GM21360 (cell line): ENCODE measurements around the gene ANXA1.
A peak's percentile ranks its signal among the peaks of the same experiment; 100 is the strongest.

Source experiments
- ATAC-seq: cut with Tn5 transposase; IDR thresholded peaks from one replicate; pipeline ENCODE4 v1.9.1; 2021; ENCODE audit warnings: mild to moderate bottlenecking, moderate library complexity; ENCODE audit not compliant: unreplicated experiment

ANXA1 gene, protein sequence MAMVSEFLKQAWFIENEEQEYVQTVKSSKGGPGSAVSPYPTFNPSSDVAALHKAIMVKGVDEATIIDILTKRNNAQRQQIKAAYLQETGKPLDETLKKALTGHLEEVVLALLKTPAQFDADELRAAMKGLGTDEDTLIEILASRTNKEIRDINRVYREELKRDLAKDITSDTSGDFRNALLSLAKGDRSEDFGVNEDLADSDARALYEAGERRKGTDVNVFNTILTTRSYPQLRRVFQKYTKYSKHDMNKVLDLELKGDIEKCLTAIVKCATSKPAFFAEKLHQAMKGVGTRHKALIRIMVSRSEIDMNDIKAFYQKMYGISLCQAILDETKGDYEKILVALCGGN

DNA sequence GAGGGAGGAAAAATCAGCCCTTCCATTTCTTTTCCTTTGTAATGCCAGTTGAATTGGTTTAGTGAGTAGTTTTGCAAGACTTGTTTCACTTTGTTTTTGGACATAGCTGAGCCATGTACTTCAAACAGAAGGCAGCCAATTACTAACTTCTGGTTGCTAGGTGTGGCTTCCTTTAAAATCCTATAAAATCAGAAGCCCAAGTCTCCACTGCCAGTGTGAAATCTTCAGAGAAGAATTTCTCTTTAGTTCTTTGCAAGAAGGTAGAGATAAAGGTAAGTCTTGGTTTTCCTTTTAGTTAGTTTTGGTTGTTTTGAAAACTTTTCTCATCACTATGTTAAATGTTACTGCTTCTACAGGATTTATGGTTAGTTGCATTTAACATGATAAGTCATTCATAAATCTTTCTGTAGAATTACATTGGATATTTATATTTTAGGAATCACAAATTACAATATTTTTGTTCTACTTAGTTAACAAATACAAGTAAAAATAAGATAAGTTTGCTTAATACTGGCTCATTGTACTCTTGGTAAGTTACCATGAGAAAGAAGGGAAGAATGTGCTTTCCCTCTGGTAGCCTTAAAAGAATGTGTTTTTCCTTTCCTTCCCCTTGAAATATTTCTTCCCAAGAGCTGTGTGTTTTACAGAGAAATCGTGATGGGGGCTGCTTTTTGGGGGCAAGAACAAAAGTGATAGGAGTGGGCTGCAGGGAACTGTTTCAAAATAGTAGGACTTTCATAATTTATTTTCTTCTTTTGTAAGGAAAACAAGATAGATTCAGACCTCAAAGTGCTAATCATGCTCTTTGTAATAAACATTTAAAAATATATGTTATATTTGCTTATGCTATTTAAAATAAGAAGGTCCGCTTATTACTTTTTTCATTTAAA is at the start of gene ANXA1:
Gene ANXA1, plus strand, starts transcription at position 213 of the 890 bp plus-strand sequence. CDS start 6,671 bp downstream, outside the sequence.
- ATAC-seq, result no peak

DNA sequence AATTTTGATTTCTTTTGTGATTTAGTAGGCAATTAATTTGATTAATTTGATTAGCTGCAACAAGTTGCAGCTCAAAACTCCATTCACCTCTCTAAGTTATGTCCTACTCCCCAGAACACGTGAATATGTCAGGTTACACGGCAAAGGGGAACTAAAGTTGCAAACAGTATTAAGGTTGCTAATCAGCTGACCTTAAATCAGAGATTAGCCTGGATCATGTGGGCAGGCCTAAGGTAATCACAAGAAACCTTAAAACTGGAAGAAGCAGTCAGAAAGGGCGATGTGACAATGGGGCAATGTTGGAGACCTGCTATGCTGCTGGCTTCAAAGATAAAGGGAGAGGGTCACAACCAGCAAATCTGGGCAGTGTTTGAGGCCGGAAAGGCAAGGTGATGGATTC is 47.3 kb upstream of the ANXA1 start:
- no peak for ATAC-seq

DNA sequence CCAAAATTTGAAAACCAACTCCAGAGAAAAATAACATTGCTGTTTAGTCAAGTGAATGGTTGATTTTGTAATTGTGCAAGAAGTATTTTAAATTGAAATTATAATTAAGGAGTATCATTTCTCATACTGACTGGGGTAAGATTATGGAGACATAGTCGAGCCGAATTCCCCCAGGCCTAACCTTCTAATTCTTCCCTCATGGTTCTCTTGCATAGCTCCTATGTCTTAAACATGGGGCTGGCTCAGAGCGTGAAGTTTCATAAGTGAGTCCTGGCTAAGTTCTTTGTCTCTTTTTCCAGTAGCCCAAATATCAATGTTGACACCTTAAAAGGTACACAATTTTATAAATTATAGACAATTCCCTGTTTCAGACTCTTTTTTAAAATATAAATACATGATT is 46.7 kb upstream of the ANXA1 start:
- ATAC-seq, result no peak

DNA sequence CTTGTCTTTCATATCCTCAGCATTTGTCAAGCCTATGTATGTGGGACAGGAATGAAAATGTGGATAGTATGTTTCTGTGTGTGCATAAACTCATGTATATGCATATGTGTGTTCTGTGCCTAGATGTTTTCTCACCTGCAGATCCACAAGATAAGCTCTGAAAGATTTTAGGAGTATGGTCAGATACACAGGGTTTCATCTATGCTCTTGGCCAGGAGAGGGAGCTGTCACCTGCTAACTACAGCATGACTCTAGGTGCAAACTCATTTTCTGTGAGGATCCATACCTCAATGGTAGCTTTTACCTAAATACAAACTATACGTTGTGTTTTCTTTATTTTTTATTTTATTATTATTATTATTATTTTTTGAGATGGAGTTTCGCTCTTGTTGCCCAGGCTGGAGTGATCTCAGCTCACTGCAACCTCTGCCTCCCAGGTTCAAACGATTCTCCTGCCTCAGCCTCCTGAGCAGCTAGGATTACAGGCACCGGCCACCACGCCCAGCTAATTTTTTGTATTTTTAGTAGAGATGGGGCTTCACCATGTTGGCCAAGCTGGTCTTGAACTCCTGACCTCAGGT is 44.1 kb upstream of the ANXA1 start:
- ATAC-seq, result peak; percentile 86

DNA sequence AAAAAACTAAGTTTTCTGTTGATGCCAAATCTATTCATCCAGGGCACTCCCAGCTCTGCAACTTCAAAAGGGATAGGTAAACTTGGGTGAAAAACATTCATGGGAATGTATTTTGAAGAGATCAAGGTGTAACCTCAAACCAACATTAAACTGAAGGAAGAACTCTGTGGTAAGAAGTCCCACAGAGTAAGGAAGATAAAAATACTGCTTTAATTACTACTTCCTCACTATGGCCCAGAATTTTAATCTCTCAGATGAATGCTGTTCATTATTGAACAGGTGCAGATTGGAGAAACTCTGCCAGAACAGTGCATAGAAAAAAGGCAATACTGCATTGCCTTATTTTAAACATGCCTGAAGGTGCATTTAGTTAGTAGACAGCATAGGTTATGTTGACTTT is 37.6 kb upstream of the ANXA1 start:
- no peak for ATAC-seq

DNA sequence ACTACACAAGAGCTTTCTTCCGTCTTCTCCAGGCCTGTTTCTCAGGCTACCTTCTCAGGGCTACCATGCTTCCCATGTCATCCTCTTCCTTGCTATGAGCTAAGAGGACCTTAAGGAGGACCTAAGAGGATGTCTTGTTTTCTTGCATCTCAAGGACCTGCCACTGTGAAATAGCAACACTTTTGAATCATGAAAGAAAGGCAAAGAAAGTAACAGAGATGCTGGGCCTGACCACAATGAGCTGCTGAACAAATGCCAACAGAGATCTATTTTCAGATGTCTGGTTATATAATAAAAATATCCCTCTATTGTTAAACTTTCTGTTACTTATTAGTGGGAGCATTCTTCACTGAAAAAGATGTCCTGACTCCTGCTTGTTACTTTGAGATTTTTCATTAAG is 36.7 kb upstream of the ANXA1 start:
- no peak for ATAC-seq

DNA sequence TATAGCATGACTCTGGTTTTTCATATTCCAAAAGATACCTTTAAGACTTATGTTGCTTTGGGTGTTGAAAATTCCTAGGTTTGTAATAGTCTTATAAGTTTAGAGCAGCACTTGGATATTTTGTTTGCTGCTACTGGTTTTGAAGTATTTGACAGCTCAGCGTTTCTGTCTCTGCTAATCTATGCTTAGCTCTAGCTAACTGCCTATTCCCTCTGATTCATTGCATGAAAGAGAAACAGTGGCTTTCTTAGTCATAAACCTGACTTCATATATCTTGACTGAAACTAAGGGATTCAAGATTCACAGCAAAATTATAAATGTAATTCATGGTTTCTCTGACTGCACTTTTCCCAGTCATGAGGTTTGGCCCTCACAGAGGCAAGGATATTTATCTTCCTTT is 35.6 kb upstream of the ANXA1 start:
- peak; percentile 59 for ATAC-seq

DNA sequence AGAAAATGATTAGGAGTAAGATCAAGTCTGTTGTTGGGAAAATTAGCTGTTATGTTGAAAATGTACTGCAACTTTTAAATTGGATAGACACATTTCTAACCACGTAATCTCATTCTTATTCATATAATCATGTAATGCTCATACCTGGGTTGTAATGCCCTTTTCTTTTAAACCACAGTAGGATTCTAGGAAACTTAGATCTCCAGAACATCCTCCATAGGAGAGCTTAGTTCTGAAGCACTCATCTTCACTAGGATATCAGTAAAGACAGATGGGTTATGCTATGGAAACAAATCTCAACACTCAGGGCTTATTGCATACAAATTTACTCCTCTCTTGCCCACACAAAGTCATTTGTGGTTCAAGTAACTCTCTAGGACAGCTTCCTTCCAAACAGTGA is 34.8 kb upstream of the ANXA1 start:
- ATAC-seq, result no peak

DNA sequence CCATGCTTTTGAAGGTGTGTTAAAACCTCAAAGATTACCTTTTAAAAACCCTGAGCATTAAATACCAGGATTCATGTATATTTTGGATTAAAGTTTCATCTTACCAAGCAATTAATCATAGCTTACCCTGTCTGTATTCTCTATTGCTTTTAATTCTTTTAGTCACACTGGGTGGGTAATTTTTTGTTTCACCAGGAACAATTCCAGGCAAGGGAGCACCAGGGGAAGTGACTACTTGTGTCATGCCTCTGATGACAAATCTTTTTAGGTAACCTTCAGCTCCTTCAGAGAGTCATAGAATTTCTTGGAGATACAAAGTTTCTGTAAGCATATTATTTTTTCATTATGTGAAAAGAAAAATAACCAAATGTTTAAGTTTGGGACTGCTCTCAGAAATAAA is 33.4 kb upstream of the ANXA1 start:
- ATAC-seq, result no peak

DNA sequence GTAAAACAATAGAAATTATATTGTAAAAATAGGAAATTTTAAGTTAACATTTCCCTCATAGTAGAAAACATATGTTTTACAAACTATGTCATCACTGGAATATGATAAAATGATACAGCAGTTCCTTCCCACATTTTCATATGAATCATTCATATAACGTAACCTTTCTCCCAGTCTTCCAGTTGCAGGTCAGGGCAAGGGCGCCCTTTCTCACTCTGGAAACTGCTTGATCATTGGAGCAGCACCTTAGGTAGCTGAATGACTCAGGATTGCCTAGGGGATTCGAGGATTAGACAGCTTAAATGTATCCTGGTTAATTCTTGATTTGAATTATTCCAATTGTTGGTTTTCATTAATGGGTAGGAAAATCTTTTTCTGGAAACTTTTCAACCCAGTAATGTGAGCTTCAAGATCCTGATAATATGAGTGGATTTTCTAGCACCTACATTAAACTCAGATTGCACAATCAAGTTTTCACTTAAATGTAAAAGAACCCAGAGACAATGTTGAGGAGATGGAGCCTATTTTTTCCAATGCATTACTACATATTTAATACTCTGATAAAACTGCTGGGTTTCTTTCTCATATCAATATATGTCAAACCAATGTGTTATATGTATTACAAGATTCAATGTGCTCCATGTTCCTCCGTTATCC is 32.6 kb upstream of the ANXA1 start:
- no peak for ATAC-seq

DNA sequence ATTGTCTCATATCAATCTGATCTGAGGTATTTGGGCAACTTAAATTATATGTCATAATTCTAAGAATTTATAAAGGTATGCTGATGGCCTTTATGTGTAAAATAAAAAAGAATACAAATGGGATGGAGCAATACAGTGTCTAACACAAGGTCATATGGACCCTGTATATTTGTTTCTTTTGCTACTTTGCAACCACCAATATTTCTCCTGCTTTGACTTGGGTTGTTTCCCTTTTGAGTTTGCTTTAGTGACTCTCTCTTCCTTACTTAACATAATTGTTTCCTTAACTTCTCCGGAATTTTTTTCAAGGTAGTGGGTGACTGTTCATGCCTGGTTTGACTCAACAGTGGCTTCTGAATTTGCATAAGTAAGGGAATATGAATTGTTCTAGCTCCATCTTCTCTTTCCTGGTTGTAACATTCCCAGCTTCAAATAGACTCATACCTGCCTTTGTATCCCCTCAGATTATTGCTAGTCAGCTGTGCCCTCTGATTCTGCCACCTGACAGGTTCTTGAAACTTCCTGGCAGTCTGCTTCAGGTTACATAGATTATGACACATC is 30.2 kb upstream of the ANXA1 start:
- ATAC-seq, result no peak

DNA sequence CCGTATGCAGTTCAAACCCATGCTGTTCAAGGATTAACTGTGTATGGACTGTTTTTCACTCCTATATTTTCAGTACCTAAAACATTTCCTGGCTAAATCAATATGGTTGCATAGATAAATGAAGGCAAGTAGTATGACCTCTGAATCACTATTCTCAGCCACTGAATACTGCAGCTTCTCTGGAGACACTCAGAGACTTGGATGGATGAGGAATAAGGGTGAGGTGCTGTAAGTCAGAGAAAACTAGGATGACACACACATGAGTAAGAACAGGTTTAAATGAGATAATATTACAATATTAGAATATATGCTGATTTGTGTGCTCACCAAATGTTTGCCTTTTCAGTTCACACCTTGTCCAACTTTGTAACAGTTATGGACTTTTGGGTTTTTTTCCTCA is 26.0 kb upstream of the ANXA1 start:
- no peak for ATAC-seq

DNA sequence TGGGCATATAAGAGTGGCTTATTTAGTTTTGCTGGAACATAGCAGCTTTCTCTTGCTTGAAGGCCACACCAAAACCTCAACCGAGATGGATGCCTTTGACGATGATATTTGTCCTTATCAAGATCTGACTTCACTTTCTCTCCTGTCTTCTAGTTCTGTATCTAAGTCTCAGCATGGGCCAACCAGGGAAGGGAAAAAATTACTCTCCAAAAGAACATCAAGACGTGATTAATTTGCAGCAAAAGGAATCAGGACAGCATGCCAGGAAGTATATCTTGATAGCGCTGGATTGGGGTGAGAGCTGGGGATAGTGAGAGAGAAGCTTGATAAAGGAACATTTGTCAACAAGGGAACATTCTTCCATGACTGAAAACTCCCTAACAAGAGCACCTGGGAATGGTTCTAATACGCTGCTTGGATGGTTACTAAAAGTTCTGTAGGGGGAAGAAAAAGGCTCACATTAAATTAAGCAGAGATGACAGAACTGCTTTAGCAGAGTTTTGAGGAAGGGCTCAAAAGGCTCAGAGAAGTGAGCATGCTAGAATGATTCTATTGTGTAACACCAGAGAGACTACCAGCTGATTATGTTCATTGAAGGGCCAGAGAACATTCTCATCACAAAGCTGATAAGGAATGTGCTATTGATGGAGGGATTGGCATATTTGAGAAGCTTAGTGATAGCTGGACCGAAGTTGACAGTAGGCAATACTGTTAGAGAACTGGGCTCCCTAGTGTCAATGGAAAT is 21.6 kb upstream of the ANXA1 start:
- no peak for ATAC-seq

DNA sequence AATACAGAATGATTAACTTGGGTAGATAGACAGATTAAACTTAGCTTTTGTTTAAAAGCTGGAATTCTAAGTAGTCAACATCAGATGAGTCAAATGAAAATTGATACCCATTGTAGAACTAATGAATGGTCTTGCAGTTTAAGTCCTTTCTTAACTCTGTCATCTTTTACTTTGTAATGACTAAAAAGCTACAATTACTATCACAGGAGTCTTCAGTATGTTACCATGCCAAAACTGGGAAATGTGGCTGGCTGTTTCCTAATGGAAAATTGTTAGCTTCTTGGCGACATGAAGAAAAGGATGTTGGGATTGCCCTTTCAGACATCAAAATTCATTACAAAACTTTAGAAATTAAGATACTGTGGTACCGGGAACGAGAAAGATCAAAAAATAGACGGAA is 20.2 kb upstream of the ANXA1 start:
- ATAC-seq, result no peak

DNA sequence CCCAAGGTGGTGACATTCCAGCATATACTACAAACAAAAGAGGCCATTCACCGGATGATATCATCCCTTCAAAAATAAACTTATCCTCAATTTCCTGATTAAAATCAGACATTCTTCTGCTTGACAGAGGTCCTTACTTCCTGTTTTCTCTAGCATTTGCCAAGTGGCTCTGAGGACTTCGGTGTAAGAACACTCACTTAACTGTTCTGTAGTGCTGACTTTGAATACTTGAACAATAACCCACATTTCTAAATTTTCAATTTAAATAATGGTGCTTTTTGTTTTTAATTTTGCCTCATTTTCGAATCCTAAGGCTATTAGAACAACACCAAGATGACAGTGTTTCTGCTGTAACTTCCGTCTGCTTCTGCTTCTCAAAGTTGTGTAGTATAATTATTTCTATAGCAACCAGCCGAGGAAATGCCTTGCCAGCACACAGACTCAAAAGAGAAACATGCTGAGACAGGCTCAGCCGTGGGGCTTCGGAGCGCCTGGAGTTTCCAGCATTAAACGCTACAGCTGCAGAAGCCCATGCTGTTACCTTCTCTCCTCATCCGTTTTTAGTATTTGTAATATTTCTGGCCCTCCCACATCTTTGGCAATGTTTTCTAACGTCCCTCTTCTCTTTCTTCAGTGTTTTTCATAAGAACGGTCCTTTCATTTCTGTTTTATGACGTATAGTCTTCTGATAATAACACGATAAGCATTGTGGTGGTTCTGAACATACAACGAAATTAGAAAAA is 19.5 kb upstream of the ANXA1 start:
- ATAC-seq, result peak; percentile 89

DNA sequence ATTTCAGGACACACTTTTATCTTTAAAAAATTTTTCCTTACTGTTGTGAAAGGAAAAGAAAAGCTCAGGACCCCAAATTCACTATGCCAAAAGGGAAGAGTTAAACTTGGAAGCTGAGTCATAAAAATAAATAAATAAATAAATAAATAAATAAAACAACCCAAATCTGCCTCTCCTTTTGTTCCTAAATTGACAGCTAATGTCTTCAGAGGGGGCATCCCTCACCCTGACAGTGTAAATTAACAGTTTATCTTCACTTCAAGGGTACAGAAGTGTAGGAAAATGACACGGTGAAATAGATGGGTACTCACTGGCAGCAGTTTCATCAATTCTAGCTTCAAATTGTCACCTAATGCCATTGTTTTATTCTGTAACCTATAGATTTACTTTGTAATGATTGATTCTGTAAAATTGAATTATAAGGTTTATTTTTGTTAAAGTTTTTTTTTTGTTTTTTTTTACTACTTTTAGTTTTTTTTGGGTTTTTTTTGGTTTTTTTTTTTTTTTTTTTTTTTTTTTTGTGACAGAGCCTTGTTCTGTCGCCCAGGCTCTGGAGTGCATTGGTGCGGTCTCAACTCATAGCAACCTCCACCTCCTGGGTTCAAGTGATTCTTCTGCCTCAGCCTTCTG is 18.5 kb upstream of the ANXA1 start:
- no peak for ATAC-seq

DNA sequence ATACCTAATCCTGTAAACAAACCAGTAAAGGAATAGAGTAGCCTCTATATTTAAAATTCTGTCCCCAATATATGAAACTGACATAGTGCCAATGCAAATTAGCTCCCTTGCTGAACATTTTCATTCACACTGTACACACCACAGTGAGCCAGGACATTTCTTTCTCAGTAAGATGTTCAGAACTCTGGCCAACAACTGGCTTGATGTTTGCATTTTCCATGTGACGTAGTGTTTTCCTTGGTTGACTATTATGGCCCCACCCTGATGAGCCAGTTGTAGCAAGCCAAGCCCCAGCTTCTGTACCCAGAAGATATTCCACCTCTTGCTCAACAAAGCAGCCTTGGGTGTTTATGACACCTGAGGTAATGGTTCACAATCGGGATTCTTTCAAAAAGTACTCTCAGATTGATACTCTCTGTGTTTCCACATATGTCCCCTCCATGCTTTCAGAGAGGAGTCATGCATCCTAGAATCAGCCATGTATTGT is 17.7 kb upstream of the ANXA1 start:
- peak; percentile 56 for ATAC-seq

DNA sequence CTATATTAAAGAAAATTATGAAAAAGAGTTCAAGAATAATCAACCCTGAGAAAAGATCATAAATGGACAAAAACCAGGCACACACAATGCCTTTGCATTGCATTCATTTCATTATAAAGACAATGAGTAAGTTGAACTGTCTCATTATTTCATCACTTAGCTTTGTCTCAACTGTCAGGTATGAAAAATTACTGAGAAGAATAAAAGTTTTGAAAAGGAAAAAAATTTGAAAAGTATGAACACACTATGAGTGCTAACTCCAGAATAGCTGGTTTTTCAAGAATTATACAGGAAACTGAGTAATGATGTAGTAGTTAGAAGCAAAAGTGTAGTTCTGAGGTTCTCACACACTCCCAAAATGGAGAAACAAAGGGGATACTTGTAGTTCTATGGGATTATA is 16.3 kb upstream of the ANXA1 start:
- ATAC-seq, result no peak
